Type B pancreatic cell (in vitro differentiated cells): ENCODE data around the gene PLCD3. TPM values are rescaled to one million over a fixed set of nuclear protein-coding genes. Genes with fewer than 3 reads are reported as not detected.

Experiments used
- DNase-seq: peaks from one replicate; pipeline ENCODE4 v3.0.0; 2021; ENCODE audit warnings: mixed read lengths; ENCODE audit not compliant: unreplicated experiment; ENCODE audit errors: extremely low spot score
- H3K27ac Mint-ChIP-seq: 2 replicates; pipeline ENCODE4 v1.8.0; 2021; ENCODE audit warnings: mild to moderate bottlenecking, mixed read lengths
- H3K27me3 Mint-ChIP-seq: 2 replicates; pipeline ENCODE4 v1.8.0; 2021; ENCODE audit warnings: mixed read lengths
- H3K36me3 Mint-ChIP-seq: 2 replicates; pipeline ENCODE4 v1.8.0; 2021; ENCODE audit warnings: mixed read lengths
- H3K4me1 Mint-ChIP-seq: one replicate; pipeline ENCODE4 v1.8.0; 2021; ENCODE audit warnings: mixed read lengths; ENCODE audit not compliant: unreplicated experiment
- H3K4me3 Mint-ChIP-seq: 2 replicates; pipeline ENCODE4 v1.8.0; 2021; ENCODE audit warnings: mild to moderate bottlenecking, mixed read lengths
- H3K9me3 Mint-ChIP-seq: 2 replicates; pipeline ENCODE4 v1.8.0; 2021; ENCODE audit warnings: mixed read lengths
- total RNA-seq: library from RNA; stranded (reverse); gene quantifications from 2 replicates; pipeline ENCODE4 v1.2.1, GENCODE V29; 2021; ENCODE audit warnings: low replicate concordance
- TF ChIP-seq, protein P1 (sequence below): fragments of 200-600 bp; sonication (generic); conservative IDR thresholded peaks from 2 replicates; pipeline ENCODE4 v1.5.0; 2021; ENCODE audit warnings: antibody characterized with exemption, mild to moderate bottlenecking

Gene PLCD3
- total RNA-seq, 1 donor from 2014 or later = 45.8 TPM

DNA sequence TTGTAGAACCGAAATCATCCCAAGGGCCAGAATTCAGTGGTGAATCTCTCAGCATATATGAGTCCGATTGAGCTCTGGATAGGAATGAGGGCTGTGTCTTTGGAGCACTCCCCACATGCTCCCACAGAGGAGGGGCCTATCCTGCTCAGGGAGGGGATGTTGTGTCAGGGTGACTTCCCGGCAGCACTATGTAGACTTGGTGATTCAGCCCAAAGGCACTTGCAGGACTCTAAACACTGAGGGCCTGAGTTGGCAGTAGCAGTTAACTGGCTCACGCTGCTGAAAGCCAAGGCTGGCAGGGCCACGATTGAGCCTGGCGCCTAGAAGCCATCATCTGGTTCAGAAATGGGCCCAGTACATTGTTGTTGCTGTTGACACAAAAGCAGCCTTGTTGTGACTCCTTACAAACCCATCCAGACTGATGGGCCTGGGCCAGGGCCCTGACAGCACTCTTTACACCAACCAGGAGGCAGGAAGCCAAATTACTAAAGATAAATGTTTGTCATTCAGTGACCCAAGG, 39.3 kb downstream of the PLCD3 start:
- Mint-ChIP-seq H3K27ac (peak overlapping the region; percentile 13), H3K4me1 (no peaks in the 10 kb centered on the region), H3K36me3 (peaks cover 29% of the 10 kb centered on the region), H3K27me3 (no peaks in the 10 kb centered on the region), H3K4me3 (no peak overlapping the region), H3K9me3 (no peaks in the 10 kb centered on the region)
- TF ChIP-seq, protein P1, sequence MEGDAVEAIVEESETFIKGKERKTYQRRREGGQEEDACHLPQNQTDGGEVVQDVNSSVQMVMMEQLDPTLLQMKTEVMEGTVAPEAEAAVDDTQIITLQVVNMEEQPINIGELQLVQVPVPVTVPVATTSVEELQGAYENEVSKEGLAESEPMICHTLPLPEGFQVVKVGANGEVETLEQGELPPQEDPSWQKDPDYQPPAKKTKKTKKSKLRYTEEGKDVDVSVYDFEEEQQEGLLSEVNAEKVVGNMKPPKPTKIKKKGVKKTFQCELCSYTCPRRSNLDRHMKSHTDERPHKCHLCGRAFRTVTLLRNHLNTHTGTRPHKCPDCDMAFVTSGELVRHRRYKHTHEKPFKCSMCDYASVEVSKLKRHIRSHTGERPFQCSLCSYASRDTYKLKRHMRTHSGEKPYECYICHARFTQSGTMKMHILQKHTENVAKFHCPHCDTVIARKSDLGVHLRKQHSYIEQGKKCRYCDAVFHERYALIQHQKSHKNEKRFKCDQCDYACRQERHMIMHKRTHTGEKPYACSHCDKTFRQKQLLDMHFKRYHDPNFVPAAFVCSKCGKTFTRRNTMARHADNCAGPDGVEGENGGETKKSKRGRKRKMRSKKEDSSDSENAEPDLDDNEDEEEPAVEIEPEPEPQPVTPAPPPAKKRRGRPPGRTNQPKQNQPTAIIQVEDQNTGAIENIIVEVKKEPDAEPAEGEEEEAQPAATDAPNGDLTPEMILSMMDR = no peak
- DNase-seq = no peak

DNA sequence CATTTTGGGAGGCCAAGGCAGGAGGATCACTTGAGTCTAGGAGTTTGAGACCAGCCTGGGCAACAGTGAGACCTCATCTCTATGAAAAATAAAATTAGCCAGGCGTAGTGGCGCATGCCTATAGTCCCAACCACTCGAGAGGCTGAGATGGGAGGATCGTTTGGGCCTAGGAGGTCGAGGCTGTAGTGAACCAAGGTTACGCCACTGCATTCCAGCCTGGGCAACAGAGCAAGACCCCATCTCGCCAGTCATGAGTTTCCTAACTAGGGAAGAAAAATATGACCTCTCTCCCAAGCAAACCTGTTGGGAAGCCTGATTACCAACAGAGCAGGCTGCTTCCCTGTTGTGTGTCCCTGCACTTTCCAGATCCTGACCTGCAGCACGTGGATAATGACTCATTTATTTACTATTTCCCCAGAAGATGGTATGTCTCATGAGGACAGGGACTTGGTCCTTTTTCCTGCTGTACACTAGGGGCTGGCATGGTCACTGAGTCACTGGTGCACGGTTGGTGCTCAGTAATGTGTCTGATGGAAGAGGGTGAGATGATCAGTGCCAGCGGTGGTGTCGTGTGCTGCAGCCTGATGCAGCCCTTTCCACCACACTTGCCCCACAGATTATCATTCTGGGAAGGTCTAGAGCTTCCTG, 40.4 kb downstream of the PLCD3 start:
- TF ChIP-seq, protein P1 = no peak
- Mint-ChIP-seq H3K27ac (no peak overlapping the region), H3K4me1 (no peaks in the 10 kb centered on the region), H3K27me3 (no peaks in the 10 kb centered on the region), H3K36me3 (peaks cover 33% of the 10 kb centered on the region), H3K4me3 (no peak overlapping the region), H3K9me3 (no peaks in the 10 kb centered on the region)
- DNase-seq = no peak

DNA sequence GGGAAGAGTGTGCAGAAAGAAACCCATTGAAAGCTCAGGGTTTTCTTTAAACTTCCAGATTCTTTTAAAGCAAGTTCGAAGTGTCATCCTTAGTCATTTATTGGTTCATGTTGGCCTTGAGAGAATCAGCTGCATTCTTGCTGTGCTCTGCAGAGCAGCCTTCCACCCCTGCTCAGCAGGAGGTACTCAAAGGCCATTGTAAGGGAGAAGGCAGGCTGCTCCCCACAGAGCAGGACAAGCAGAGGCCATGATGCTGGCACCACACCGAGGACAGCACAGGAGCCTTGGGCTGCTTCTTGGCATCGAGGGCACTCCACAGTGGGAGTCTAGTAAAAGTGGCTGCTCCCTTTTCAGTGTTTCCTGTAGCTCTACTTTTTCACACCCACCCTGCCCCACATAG, 41.6 kb downstream of the PLCD3 start:
- Mint-ChIP-seq H3K36me3 (peaks cover 26% of the 10 kb centered on the region), H3K9me3 (no peaks in the 10 kb centered on the region), H3K27me3 (no peaks in the 10 kb centered on the region), H3K4me1 (no peaks in the 10 kb centered on the region), H3K4me3 (no peak overlapping the region), H3K27ac (no peak overlapping the region)
- DNase-seq = no peak
- TF ChIP-seq, protein P1 = no peak

DNA sequence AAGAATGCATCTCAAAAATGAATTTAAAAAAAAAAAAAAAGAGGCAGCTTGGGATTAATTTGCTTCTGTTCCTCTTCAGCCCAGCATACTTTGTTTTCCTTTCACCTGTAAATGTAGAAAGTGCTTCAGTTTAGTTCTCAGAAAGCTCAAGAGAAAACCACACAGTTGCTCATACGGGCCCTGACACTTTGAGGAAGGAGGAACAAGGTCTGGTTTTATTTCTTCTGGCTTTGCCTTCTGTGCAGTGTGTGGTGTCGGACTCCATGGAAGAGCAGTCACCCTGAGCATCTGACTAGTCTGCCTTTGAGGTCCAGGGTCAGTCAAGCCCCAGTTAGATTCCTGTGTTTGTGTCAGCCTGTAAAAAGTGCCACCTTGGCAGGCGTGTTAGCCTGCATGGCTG, 43.6 kb downstream of the PLCD3 start:
- no peak for DNase-seq
- Mint-ChIP-seq H3K4me1 (no peaks in the 10 kb centered on the region), H3K27me3 (no peaks in the 10 kb centered on the region), H3K4me3 (no peak overlapping the region), H3K36me3 (peaks cover 24% of the 10 kb centered on the region), H3K27ac (no peak overlapping the region), H3K9me3 (no peaks in the 10 kb centered on the region)
- TF ChIP-seq, protein P1 = no peak

DNA sequence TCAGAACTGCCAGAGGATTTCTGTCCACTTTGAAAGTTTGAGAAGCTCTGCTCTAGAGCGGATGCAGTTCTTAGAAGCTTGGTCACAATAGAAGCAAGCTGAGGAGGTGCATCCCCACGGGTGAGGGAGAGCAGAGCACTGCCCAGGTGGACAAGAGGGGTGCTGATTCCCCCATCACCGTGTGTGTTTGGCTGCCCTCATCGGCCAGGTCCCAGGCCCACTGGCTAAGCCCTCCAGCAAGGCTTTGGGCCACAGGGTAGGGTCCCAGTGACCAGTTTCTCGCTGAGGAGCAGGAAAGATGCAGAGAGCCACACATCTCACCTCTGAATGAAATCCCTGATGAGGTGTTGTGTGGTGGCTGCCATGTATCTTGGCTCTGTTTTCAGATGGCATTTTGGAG, 44.3 kb downstream of the PLCD3 start:
- peaks cover 18% of the 10 kb centered on the region for H3K36me3 Mint-ChIP-seq
- H3K27ac Mint-ChIP-seq = no peak overlapping the region
- H3K9me3 Mint-ChIP-seq = no peaks in the 10 kb centered on the region
- no peak for DNase-seq
- H3K27me3 Mint-ChIP-seq = no peaks in the 10 kb centered on the region
- H3K4me3 Mint-ChIP-seq = no peak overlapping the region
- TF ChIP-seq, protein P1 = no peak
- H3K4me1 Mint-ChIP-seq = no peaks in the 10 kb centered on the region
